PC-9 (cell line): ENCODE results near the gene TMEM63C.

ENCODE experiments used
- CTCF ChIP-seq: fragments of 200-600 bp; sonication (generic); conservative IDR thresholded peaks from 2 replicates; pipeline ENCODE4 v1.6.1; 2017; ENCODE audit warnings: mixed run types, antibody characterized with exemption, mild to moderate bottlenecking, moderate library complexity
- EZH2 ChIP-seq: fragments of 200-600 bp; sonication (generic); IDR thresholded peaks from 2 replicates; pipeline ENCODE4 v1.8.0; 2017; ENCODE audit warnings: antibody characterized with exemption, low read depth

- TF ChIP-seq EZH2 (no peak), CTCF (no peak)
These were observed 2.9 kb downstream of the TMEM63C start for GRCh38 chr14:77184396-77185092.
